ENCODE results near the gene KCMF1.
A peak's percentile ranks its signal among the peaks of the same experiment; 100 is the strongest.
"Not testable (repeated sequence)": the region's sequence is repeated elsewhere in the genome, so short reads cannot be mapped to it uniquely, and the experiment has no call there.

The KCMF1 gene

DNA sequence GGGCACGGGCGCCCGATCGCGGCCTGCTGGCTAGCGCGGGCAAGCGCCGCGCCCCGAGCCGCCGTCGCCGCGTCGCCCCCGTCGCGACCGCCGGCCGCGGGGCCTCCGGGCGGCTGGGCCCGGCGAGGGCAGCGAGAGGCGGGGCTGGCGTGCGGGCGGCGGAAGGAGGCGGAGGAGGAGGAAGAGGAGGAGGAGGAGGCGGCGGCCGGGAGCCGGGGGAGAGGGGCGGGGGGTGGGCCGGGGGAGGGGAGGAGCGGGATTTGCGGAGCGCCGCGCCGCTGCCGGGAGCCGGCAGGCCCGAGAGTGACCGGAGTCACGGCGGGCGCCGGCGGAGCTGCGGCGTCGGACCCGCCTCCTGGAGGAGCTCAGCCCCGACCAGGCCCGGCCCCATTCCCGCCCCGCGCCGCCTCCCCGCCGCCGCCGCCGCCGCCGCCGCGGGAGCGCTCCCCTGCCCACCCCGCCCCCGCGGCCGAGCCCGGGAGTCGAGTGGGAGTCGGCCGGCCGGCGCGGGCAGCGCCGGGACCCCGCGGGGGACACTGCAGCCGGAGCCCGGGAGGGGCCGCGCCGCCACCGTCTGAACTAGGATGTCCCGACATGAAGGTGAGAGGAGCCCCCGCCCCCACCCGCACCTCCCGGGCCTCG lies at the start of gene KCMF1:
Gene KCMF1, plus strand, starts transcription at position 294 of the 642 bp plus-strand sequence. Its CDS starts 291 bp downstream, at position 585.
- DNase-seq, result peak; percentile 74

DNA sequence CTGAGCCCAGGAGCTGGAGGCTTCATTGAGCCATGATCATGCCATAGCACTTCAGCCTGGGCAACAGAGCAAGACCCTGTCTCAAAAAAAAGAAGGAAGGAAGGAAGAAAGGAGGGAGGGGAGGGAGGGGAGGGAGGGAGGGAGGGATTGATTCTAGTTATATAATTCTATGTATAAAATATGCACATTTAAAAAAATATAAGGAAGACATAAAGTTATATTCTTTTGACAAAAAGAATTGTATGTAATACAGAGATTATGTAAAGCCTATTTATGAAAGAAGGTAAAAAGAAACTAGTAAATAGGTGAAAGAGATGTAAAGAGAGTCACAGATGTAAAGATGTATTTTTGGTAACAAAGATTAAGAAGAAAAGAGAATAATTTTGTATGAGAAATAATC lies 48.0 kb upstream of the KCMF1 start:
- no peak for DNase-seq

DNA sequence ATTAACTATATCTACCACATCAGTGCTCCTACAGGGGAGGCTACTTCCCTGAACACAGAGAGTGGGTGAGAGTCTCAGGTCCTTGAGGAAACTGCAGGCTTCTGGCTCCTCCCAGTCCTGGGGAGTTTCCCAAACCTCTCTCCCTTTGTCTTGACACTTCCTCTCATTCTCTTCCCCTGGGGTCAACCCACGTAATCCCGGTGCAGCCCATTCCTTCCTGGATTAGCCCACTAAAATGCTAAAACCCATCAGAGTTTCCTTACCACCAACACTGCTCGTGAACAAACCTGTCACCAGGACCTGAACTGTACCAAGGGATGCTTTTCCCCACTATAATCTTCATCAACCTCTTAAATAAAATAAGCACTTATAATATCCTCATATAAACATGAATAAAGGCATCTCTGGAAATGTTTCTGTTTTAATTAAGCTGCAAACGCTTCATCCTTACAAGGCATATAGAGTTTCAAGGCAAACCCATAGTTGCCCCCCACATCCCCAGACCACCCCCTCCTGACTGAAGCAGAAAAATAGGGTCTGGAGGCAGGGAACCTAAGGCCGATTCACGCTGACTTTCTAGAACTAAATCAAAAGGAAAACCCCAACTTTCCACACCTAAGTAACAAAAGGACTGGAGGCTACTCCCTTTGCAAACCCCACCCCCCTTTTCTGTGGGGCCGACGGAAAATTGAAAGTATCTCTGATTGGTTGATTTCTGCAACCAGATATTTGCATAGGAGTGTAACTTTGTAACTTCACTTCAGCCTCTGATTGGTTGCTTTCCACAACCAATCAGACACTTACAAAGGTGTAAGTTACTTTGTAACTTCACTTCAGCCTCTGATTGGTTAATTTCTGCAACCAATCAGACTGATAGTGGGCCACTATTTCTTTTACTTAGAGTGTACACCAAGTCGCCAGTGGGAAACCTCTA lies 46.5 kb upstream of the KCMF1 start:
- DNase-seq, result peak; percentile 81

DNA sequence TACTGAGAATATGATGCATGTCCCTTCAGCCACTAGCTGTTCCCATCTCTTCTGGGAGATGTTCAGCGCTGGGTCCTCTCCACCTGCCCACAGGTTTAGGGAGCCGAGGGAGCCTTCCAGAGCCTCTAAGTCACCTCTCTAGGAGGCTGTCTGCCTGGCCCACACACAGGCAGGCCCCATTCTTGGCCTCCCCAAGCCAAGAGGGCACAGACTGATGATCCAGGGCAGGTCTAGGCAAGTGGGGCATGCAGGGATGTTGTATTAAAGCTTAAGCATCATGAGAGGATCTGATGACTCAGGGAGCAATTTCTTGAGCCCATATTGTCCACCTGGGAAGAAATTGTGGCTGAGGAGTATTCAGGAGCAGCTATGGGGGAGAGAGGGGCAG lies 45.6 kb upstream of the KCMF1 start:
- no peak for DNase-seq

DNA sequence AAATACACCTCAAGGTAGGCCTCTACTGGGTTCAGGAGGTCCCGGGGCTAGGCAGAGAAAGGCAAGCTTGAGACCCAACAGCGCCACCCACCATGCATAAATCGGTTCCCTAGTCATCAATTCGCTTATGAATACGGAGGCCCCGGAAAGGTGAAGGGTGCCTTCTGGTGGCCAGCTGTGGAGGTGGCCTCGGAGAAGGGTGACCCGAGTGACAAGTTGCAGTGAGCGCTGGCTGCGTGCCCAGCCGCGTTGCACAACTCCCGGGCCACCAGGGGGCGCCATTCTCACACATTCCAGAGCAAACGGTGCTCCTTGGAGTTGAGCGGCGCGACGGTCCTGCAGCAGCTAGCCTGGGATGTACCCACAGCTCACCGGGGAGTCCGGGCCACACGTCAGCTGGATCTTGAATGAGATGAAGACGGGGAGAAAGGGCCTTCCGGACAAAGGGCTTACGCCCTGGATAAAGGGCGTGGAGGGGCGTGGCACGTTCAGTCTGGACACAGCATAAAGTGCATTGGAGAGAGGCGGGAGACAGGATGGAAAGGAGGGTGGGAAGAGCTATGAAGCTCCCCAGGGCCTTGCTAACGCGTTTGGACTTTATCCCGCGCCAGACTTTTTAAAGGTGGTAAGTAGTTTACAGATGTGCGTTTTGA lies 45.1 kb upstream of the KCMF1 start:
- peak; percentile 100 for DNase-seq

DNA sequence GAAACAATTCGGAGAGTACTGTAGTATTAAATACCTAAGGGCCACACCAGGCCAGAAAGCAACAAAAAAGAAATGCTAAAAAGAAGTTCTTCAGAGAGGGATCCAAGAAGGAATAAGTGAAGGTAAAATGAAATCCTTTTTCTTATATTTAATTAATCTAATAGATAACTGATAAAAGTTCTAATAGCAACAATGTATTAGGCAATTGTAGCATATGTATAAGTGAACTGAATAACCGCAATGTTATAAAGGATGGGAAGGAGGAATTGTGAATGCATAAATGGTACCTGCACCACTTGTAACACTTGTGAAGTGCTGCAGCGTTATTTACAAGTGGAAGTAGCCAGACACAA lies 43.7 kb upstream of the KCMF1 start:
- DNase-seq, result no peak

DNA sequence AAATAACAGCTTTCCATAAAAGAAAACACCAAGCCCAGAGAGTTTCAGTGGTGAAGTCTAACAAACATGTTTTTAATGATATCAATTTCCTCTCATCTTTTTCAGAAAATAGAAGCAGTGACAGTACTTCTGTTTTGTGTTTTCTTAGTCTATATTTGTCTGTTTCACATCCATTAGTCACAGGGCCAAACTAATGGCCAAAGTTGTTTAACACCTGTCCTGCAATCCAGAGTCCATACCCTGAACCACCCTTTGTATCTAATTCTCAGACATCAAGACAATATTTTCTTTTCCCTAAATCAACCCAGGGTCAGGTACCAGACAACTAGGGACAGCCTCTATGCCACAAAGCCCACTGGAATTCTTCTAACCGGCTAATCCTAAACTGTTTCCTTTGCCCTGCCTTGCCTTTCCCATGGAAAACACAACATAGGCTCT lies 39.6 kb upstream of the KCMF1 start:
- DNase-seq, result no peak

DNA sequence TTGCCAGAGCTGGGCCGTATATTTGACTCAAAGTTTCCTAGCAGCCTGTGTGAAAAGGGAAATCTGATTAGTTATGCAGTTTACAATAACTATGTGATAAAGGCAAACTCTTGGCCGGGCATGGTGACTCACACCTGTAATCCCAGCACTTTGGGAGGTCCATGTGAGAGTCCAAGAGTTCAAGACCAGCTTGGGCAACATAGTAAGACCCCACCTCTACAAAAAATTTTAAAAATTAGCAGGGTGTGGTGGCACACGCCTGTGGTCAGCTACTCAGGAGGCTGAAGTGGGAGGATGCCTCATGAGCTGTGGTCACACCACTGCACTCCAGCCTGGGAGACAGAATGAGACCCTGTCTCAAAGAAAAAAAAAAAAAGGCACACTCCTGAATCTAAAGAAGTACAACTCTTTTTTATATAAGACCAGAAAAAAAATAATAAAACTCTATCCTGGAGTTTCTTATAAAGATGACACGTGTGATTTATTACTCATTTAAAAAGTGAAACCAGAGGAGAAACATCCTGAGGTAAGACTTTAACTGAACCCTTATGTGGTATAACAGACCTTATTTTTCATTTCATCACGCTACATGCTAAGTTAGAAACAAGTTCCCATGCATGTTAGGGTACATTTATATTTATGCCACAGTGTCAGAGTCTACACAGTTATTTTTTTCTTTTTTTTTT lies 32.6 kb upstream of the KCMF1 start:
- peak; percentile 74 for DNase-seq

DNA sequence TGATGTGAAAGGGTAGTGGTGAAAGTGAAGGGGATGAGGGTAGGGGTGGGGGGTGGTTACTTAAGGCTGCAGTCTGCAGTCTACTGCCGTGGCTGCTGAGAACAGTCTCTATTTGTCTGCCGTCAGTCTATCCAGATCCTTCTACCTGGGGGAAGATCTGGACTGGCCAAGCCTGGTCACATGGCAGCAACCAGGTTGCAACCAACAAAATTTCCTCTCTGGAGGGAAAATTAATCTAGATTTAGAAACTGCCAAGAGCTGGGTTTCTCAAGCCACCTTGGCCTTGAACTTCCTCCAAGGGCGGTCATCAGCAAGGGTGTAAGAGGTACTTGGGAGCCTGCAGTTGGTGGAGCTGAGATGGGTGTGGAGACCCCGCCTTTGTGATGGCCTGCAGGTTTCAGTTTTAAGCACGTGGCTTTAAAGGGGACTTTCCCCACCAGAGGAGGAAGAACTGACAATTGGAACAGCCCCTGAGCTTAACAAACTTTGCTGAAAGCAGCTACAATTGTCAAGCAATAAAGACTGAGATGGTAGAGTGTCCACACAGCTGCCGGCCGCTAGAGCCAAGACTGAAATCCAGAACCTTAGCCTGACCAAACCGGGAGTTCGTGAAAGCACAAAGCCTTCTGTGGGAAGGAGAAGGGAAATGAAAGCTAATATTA lies 31.4 kb upstream of the KCMF1 start:
- DNase-seq, result peak; percentile 82

DNA sequence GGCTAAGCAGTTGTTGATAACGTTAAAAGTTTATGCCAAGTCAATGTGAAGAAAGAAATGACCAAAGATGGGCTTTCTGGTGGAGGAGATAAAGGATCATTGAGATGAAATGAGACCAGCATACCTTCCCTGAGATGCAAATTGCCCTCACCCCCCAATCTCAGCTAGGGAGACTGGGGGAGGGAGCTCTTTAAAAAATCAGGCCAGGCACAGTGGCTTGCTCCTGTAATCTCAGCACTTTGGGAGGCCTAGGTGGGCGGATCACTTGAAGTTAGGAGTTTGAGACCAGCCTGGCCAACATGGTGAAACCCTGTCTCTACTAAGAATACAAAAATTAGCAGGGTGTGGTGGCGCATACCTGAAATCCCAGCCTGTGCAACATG lies 30.9 kb upstream of the KCMF1 start:
- no peak for DNase-seq

DNA sequence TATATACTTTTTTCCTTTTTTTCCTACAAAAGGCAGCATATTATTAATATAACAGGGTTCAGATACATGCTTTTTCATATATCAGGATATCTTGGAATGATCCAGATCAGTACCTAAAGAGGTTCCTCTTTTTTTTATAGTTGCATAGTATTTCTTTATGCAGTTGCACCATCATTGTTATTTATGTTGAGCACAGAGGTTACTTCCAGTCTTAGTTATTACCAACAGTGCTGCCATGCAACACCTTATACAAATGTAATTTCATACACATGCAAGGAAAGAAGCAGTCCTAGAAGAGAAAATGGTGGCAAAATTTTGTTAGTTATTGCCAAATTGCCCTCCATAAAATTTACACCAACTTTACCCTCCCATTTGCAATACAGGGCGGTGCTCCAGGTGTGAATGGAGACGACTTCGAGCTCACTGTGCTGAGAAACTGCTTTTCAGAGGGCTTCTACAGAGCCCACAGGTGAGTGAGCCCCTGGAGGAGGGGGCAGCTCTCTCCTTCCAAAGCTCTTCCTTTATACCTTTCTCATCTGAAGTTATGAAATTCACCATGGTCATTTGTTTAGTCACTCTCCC lies 30.0 kb upstream of the KCMF1 start:
- no peak for DNase-seq

DNA sequence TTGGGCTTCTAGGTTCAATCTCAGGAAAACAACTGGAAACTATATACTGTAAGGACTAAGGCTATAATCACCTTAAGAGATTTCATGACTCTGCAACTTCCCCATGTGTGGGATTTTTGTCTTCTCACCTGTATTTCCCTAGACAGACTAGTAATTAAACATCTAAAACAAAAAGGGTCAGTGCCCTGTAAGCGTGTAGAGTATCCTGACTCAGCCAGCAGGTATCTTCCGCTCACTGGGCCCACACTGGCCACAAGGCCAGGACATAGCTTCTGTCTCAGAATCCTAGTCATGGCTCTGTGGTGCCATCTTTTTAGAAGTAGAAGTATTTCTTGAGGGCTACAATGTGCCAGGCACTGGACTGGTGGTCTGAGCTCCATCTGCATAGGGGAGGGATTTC lies 28.8 kb upstream of the KCMF1 start:
- DNase-seq, result no peak

DNA sequence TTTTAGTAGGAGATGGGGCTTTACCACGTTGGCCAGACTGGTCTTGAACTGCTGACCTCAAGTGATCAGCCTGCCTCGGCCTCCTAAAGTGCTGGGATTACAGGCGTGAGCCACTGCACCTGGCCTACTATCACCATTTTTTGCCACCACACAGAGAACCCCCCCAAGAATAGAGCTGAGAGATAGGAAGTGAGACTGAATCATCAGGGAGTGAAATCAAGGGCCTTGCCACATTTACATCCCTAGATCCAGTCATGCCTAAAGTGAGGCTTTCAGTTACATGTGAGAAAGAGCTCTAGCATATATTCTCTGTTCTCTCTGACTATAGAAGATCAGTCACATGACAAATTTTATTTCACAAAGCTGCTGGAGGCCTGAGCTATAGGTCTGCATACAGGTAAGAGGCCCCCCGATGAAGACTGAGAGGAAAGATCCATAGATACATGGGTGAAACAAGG lies 28.0 kb upstream of the KCMF1 start:
- no peak for DNase-seq

DNA sequence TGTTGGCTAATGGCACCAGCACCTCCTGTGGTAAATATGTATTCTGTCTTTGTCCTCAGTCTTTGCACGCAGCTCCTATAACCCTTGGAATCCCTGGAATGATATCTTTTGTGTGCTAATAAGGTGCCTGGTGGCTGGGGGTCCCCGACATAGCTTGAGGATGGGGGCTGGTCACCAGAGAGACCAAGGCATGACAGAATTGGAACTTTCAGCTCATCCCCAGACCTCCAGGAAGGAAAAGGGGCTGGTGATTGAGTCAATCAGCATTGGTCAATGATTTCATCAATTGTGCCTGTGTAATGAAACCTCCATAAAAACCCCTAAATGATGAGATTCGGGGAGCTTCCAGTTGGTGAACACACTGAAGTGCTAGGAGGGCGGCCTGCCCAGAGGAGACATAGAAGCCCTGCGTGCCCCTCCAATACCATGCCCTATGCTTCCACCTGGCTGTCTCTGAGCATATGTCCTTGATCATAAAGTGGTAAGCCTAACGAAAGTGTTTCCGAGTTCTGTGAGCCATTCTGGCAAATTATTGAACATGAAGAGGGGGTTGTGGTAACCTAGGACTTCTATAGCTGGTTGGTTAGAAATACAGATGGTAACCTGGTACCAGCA lies 26.6 kb upstream of the KCMF1 start:
- DNase-seq, result no peak

DNA sequence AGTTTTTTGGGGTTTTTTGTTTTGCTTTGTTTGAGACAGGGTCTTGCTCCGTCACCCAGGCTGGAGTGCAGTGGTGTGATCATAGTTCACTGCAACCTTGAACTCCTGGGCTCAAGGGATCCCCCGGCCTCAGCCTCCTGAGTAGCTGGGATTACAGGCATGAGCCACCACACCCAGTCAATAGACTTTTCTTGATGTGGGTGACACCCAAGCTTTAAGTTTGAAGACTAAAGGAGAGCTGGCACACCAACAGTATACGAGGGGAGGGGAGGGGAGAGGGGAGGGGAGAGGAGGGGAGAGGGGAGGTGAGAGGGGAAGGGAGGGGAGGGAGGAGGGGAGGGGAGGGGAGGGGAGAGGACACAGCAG lies 25.1 kb upstream of the KCMF1 start:
- DNase-seq, result not testable (repeated sequence)

DNA sequence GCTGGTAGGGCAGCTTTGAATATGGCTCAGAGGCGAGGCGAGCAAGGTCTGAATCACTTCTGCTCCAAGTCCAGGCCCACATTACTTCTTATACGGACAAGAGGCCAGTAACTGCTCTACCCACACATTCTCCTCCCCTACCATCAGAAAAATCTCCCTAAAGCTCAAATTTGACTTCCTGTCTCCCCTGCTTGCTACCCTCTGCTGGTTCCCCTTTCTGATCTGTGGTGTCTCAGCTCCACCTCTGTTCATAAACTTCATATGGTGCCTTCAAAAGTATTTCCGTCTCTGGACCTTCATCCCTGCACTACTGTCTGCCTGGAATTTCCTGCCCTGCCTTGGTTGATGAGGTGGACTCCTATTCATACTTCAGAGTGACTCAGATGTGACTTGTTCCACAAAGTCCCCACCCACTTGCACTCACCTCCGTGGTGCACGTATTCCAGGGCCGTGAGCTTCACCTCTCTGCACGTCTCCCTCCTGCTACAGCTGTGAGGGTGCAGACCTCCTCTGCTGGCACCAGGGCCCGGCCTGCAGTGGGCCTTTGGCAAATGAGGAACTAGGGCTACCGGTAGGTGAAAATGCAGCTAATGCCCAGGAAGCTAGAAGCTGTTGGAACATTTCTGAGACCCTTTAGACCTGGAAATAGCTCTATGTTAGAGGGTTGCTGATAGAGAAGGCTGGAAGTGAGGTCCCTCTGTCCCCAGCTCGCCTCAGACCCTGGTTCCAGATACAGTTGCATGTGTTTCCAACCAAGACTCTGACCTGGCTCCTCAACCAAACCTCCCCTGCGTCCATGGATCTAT lies 24.6 kb upstream of the KCMF1 start:
- peak; percentile 87 for DNase-seq

DNA sequence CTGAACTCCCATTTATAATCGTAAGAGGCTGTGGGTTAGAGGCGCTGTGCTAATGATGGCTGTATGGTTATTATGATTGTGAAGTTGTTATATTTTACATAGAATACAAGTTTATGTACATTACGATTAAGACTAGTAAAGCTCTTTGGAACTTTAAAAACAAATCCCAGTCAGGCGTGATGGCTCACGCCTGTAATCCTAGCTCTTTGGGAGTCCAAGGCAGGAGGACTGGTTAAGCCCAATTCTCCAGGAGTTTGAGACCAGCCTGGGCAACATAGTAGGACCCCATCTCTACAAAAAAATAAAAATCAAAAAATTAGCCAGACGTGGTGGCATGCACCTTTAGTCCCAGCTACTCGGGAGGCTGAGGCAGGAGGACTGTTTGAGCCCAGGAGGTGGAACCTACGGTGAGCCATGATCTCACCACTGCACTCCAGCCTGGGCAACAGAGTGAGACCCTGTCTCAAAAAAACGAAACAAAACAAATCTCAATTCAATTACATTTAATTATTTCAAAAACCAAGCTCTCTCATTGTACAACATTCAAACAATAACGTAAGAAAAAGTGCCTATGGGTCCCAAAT lies 23.9 kb upstream of the KCMF1 start:
- DNase-seq, result no peak

DNA sequence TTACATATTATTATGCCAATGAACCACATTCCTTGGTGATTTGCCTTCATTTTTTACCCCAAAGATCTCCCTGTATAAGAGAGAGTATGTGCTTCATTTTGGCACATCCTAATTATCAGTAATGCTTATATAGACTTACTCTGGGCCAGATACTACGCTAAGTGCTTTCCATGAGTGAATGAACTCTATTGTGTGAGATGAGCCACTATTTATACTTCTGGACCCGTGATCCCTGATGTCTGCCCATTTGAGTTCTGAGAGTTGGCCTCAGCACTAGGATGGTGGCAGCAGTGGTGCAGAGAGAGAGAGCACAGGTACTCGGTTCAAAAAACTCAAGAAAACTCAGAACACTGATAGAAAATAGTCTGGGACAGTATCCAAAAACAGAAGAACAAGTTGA lies 17.4 kb upstream of the KCMF1 start:
- DNase-seq, result no peak

DNA sequence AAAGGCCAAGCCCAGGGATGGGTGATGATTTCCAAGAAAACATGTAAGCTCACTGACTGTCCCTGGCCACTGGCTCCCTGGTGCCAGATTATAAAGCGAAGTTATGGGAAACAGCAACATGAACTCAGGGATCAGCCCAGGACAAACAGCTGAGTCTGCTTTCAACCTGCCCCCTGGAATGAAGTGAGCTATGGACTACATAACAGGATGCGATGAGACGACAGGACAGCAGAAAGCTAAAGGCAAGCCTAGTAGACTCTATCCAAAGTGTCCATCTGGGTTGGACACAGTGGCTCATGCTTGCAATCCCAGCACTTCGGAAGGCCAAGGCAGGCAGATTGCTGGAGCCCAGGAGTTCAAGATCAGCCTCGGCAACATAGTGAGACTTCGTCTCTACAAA lies 16.6 kb upstream of the KCMF1 start:
- DNase-seq, result no peak

All from activated CD4-positive, alpha-beta T cell treated with anti-CD3 and anti-CD28 coated beads for 48 hours (primary cell).